H1 (cell line): ENCODE results near the gene CNIH3. TPM values are rescaled to one million over a fixed set of nuclear protein-coding genes. Genes with fewer than 3 reads are reported as not detected.

Experiments
- BRCA1 ChIP-seq: IDR thresholded peaks from 2 replicates; pipeline ENCODE4 v1.6.1; 2012; ENCODE audit warnings: low read depth, low read length, improper control_type of control experiment
- CEBPB ChIP-seq: IDR thresholded peaks from 2 replicates; pipeline ENCODE4 v1.6.1; 2012; ENCODE audit warnings: low read depth, low read length
- RFX5 ChIP-seq: IDR thresholded peaks from 2 replicates; pipeline ENCODE4 v1.6.1; 2011; ENCODE audit warnings: low read depth, low read length, improper control_type of control experiment, borderline replicate concordance
- SIX5 ChIP-seq: IDR thresholded peaks from 2 replicates; pipeline ENCODE4 v1.6.1; 2011; ENCODE audit warnings: mild to moderate bottlenecking, low read depth, low read length
- polyA plus RNA-seq, 7 experiments: library from polyadenylated mRNA; depleted of rRNA in 3 of 7; stranded (reverse) in 5 of 7; unstranded in 2 of 7; fragments of >200 nt in 5 of 7; fragments of 200-250 nt in 2 of 7; gene quantifications; 1 replicate in 5 of 7; 2 replicates in 1 of 7; 4 replicates in 1 of 7; pipeline versions ENCODE4 v1.2.1 to v1.2.3, GENCODE V29; 2011 to 2013; ENCODE audit warnings: missing spikeins in 2 of 7, mixed read lengths in 2 of 7
- total RNA-seq: library from RNA; stranded (reverse); fragmentation: NEBNext Ultra II Directional; extraction: Animal tissue kit (Norgen Biotek cat#: 25700); gene quantifications from 2 replicates; pipeline ENCODE4 v1.2.1, GENCODE V29; 2021
- TF ChIP-seq, protein P1 (sequence below): fragments of 300-600 bp; sonication (generic); IDR thresholded peaks from 2 replicates; pipeline ENCODE4 v1.7.1; 2012; ENCODE audit warnings: low read length, moderate library complexity, mild to moderate bottlenecking, inconsistent platforms; ENCODE audit not compliant: insufficient replicate concordance

Gene CNIH3
- total and polyA plus RNA-seq, 2 of the 8 experiments (the other 6 are each of a cell fraction or from before 2014, with no cell fraction given), result 3.7 to 5.6 TPM

DNA sequence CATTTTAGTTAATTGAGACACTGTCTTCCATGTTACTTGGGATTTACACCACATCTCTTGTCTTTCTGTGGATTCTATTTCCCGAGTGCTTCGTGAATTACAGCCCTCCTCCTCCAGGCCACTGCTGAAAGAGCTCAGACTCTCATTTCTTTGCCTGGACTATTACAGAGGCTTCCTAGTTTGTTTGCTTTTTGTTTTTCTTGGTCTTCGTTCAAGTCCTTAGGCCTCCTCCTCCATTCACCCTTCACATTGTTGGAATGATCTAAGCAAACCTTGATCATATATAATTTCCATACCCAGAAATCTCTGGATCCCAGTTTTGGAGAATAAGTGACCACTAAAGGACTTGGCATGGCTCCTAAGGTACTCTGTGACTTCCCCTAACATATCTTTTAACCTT lies 94.1 kb downstream of the CNIH3 start (continued):
- TF ChIP-seq, protein P1, sequence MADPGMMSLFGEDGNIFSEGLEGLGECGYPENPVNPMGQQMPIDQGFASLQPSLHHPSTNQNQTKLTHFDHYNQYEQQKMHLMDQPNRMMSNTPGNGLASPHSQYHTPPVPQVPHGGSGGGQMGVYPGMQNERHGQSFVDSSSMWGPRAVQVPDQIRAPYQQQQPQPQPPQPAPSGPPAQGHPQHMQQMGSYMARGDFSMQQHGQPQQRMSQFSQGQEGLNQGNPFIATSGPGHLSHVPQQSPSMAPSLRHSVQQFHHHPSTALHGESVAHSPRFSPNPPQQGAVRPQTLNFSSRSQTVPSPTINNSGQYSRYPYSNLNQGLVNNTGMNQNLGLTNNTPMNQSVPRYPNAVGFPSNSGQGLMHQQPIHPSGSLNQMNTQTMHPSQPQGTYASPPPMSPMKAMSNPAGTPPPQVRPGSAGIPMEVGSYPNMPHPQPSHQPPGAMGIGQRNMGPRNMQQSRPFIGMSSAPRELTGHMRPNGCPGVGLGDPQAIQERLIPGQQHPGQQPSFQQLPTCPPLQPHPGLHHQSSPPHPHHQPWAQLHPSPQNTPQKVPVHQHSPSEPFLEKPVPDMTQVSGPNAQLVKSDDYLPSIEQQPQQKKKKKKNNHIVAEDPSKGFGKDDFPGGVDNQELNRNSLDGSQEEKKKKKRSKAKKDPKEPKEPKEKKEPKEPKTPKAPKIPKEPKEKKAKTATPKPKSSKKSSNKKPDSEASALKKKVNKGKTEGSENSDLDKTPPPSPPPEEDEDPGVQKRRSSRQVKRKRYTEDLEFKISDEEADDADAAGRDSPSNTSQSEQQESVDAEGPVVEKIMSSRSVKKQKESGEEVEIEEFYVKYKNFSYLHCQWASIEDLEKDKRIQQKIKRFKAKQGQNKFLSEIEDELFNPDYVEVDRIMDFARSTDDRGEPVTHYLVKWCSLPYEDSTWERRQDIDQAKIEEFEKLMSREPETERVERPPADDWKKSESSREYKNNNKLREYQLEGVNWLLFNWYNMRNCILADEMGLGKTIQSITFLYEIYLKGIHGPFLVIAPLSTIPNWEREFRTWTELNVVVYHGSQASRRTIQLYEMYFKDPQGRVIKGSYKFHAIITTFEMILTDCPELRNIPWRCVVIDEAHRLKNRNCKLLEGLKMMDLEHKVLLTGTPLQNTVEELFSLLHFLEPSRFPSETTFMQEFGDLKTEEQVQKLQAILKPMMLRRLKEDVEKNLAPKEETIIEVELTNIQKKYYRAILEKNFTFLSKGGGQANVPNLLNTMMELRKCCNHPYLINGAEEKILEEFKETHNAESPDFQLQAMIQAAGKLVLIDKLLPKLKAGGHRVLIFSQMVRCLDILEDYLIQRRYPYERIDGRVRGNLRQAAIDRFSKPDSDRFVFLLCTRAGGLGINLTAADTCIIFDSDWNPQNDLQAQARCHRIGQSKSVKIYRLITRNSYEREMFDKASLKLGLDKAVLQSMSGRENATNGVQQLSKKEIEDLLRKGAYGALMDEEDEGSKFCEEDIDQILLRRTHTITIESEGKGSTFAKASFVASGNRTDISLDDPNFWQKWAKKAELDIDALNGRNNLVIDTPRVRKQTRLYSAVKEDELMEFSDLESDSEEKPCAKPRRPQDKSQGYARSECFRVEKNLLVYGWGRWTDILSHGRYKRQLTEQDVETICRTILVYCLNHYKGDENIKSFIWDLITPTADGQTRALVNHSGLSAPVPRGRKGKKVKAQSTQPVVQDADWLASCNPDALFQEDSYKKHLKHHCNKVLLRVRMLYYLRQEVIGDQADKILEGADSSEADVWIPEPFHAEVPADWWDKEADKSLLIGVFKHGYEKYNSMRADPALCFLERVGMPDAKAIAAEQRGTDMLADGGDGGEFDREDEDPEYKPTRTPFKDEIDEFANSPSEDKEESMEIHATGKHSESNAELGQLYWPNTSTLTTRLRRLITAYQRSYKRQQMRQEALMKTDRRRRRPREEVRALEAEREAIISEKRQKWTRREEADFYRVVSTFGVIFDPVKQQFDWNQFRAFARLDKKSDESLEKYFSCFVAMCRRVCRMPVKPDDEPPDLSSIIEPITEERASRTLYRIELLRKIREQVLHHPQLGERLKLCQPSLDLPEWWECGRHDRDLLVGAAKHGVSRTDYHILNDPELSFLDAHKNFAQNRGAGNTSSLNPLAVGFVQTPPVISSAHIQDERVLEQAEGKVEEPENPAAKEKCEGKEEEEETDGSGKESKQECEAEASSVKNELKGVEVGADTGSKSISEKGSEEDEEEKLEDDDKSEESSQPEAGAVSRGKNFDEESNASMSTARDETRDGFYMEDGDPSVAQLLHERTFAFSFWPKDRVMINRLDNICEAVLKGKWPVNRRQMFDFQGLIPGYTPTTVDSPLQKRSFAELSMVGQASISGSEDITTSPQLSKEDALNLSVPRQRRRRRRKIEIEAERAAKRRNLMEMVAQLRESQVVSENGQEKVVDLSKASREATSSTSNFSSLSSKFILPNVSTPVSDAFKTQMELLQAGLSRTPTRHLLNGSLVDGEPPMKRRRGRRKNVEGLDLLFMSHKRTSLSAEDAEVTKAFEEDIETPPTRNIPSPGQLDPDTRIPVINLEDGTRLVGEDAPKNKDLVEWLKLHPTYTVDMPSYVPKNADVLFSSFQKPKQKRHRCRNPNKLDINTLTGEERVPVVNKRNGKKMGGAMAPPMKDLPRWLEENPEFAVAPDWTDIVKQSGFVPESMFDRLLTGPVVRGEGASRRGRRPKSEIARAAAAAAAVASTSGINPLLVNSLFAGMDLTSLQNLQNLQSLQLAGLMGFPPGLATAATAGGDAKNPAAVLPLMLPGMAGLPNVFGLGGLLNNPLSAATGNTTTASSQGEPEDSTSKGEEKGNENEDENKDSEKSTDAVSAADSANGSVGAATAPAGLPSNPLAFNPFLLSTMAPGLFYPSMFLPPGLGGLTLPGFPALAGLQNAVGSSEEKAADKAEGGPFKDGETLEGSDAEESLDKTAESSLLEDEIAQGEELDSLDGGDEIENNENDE, result no peak
- TF ChIP-seq SIX5 (no peak), RFX5 (no peak), BRCA1 (no peak), CEBPB (no peak)
